Endothelial cell of umbilical vein (primary cell): ENCODE data around the gene SLC7A11. TPM values are rescaled to one million over a fixed set of nuclear protein-coding genes. Genes with fewer than 3 reads are reported as not detected.

Experiments
- BruUV-seq: library from RNA; stranded (reverse); fragments of 400-500 nt; replicated peaks from 2 replicates; lab custom pipeline; 2021; lab: Mats Ljungman, UMichigan
- CTCF ChIA-PET: fragments of 300-600, 350-600 bp; sonication (Branson Sonifier 250); formaldehyde crosslinking; loops from one replicate; lab custom pipeline; 2021; ENCODE audit warnings: antibody characterized with exemption, inconsistent platforms; lab: Charles Lee
- POLR2A ChIA-PET: fragments of 300-600, 350-600 bp; sonication (Branson Sonifier 250); formaldehyde crosslinking; loops from one replicate; lab custom pipeline; 2021; ENCODE audit warnings: antibody characterized with exemption, inconsistent platforms; lab: Charles Lee
- DNase-seq: peaks from one replicate; pipeline ENCODE4 v3.0.0-alpha.2; 2011; ENCODE audit warnings: low read depth, low spot score
- FAIRE-seq: peaks from 2 replicates; lab custom pipeline; 2011; peaks lifted over from hg19 to GRCh38; lab: Jason Lieb, UNC
- H2AFZ ChIP-seq: 2 replicates; pipeline ENCODE4 v1.6.0; 2012; ENCODE audit warnings: low read depth, low read length, control low read depth, inconsistent platforms
- H3K27ac ChIP-seq: 2 replicates; pipeline ENCODE4 v1.5.1; 2011; ENCODE audit warnings: low read depth, mild to moderate bottlenecking, control low read depth, low read length, moderate library complexity; ENCODE audit not compliant: insufficient read depth
- H3K27me3 ChIP-seq, 2 experiments: 2 replicates each; pipeline versions ENCODE4 v1.6.0 to v1.6.1; 2011; ENCODE audit warnings: low read length in 2 of 2, mixed read lengths in 1 of 2; ENCODE audit not compliant: control insufficient read depth in 2 of 2, insufficient read depth in 2 of 2
- H3K36me3 ChIP-seq, 2 experiments: 2 replicates in 1 of 2; 3 replicates in 1 of 2; pipeline ENCODE4 v1.5.1; 2011; ENCODE audit warnings: low read length in 2 of 2, mild to moderate bottlenecking in 1 of 2, moderate library complexity in 1 of 2; ENCODE audit not compliant: control insufficient read depth in 2 of 2, insufficient read depth in 2 of 2; ENCODE audit errors: extremely low read depth in 1 of 2
- H3K4me1 ChIP-seq: 3 replicates; pipeline ENCODE4 v1.5.1; 2011; ENCODE audit warnings: mild to moderate bottlenecking, low read length; ENCODE audit not compliant: control insufficient read depth, insufficient read depth; ENCODE audit errors: extremely low read depth
- H3K4me2 ChIP-seq: 2 replicates; pipeline ENCODE4 v1.6.1; 2011; ENCODE audit warnings: low read length, control low read depth, mixed read lengths; ENCODE audit not compliant: insufficient read depth
- H3K4me3 ChIP-seq, 3 experiments: fragments of 200-600 bp in 1 of 3; sonication (generic), shearing (Covaris generic) in 1 of 3; replicated peaks in 1 of 3; 2 replicates each; pipeline ENCODE4 v1.5.1; 2011 to 2016; ENCODE audit warnings: control low read depth in 3 of 3, low read length in 3 of 3, mild to moderate bottlenecking in 2 of 3, inconsistent platforms in 1 of 3, low read depth in 1 of 3, moderate library complexity in 1 of 3; ENCODE audit not compliant: insufficient read depth in 1 of 3
- H3K79me2 ChIP-seq: 2 replicates; pipeline ENCODE4 v1.6.0; 2012; ENCODE audit warnings: low read length, inconsistent platforms; ENCODE audit not compliant: control insufficient read depth, insufficient read depth
- H3K9ac ChIP-seq: replicated peaks from 2 replicates; pipeline ENCODE3; 2011; ENCODE audit warnings: low read length, control low read depth; ENCODE audit not compliant: insufficient read depth; ENCODE audit errors: extremely low read depth
- H3K9me1 ChIP-seq: replicated peaks from 3 replicates; pipeline ENCODE4 v1.6.0; 2011; ENCODE audit warnings: mild to moderate bottlenecking, low read length; ENCODE audit not compliant: control insufficient read depth, insufficient read depth; ENCODE audit errors: extremely low read depth
- H3K9me3 ChIP-seq: replicated peaks from 2 replicates; pipeline ENCODE4 v1.5.1; 2012; ENCODE audit warnings: low read length, inconsistent platforms; ENCODE audit not compliant: control insufficient read depth, insufficient read depth
- H4K20me1 ChIP-seq: replicated peaks from 2 replicates; pipeline ENCODE3; 2011; ENCODE audit warnings: mild to moderate bottlenecking, low read length; ENCODE audit not compliant: control insufficient read depth, insufficient read depth; ENCODE audit errors: extremely low read depth
- CTCF ChIP-seq, 2 donors: IDR thresholded peaks; 1 replicate in 1 of 2; 2 replicates in 1 of 2; pipeline ENCODE4 v1.5.1; 2011; ENCODE audit warnings: low read length in 2 of 2, mild to moderate bottlenecking in 2 of 2, moderate library complexity in 2 of 2, control low read depth in 1 of 2, inconsistent platforms in 1 of 2, low read depth in 1 of 2; ENCODE audit not compliant: insufficient read depth in 1 of 2; ENCODE audit errors: extremely low read depth in 1 of 2
- EZH2 ChIP-seq: IDR thresholded peaks from 2 replicates; pipeline ENCODE4 v1.6.1; 2012; ENCODE audit warnings: borderline replicate concordance, low read depth, mild to moderate bottlenecking, moderate library complexity, low read length, inconsistent platforms; ENCODE audit not compliant: severe bottlenecking
- FOS ChIP-seq: IDR thresholded peaks from 2 replicates; pipeline ENCODE4 v1.6.1; 2011; ENCODE audit warnings: mild to moderate bottlenecking, low read length, moderate library complexity, borderline replicate concordance; ENCODE audit not compliant: insufficient read depth
- GATA2 ChIP-seq: IDR thresholded peaks from 2 replicates; pipeline ENCODE4 v1.7.0; 2011; ENCODE audit warnings: low read depth, mild to moderate bottlenecking, moderate library complexity, mixed read lengths, low read length; ENCODE audit not compliant: insufficient read length, insufficient read depth
- JUN ChIP-seq: IDR thresholded peaks from 2 replicates; pipeline ENCODE4 v1.6.1; 2011; ENCODE audit warnings: borderline replicate concordance, low read depth; ENCODE audit not compliant: insufficient read length, insufficient read depth
- MAX ChIP-seq: IDR thresholded peaks from 2 replicates; pipeline ENCODE4 v1.6.1; 2011; ENCODE audit not compliant: insufficient read depth, insufficient read length
- MYC ChIP-seq: IDR thresholded peaks from one replicate; pipeline ENCODE4 v1.6.1; 2011; ENCODE audit warnings: mild to moderate bottlenecking, low read depth, low read length
- POLR2A ChIP-seq: IDR thresholded peaks from 2 replicates; pipeline ENCODE4 v1.6.1; 2012; ENCODE audit warnings: low read depth, mild to moderate bottlenecking, control low read depth, low read length
- POLR2AphosphoS5 ChIP-seq: IDR thresholded peaks from 2 replicates; pipeline ENCODE4 v1.6.1; 2012; ENCODE audit warnings: low read depth, mild to moderate bottlenecking, control low read depth, low read length, moderate library complexity; ENCODE audit not compliant: insufficient read depth
- dilution Hi-C: fragments of 300-500 bp; cut with MboI; formaldehyde crosslinking; loops from one replicate; pipeline ENCODE4 v1.15.0; 2019; ENCODE audit warnings: low sequenced_read_pairs; ENCODE audit not compliant: extremely low pct_ligation_motif_present
- intact Hi-C: fragments of 100-400 bp; cut with micrococcal nuclease; formaldehyde crosslinking; loops from one replicate; pipeline ENCODE4 v1.10.0; 2022
- polyA plus RNA-seq, 4 experiments: library from polyadenylated mRNA; depleted of rRNA in 3 of 4; stranded (reverse) in 3 of 4; unstranded in 1 of 4; fragments of >200 nt; gene quantifications; 2 replicates each; pipeline versions ENCODE4 v1.2.1 to v1.2.3, GENCODE V29; 2011 to 2012; ENCODE audit warnings: missing spikeins in 1 of 4
- total RNA-seq: library from RNA; stranded (reverse); gene quantifications from 2 replicates; pipeline ENCODE4 v1.2.3, GENCODE V29; 2021

Gene SLC7A11
- total and polyA plus RNA-seq, 2 donors (not counting 3 experiments of a cell fraction or from before 2014, with no cell fraction given): 28.4 to 82.7 TPM

GRCh38 chr4:138243369-138243768, 1.2 kb upstream of the SLC7A11 start:
- peaks cover 13% of the 10 kb centered on the region for H3K4me1 ChIP-seq
- peak overlapping the region; percentile 100 for H3K9ac ChIP-seq
- no TSS peak for BruUV-seq
- ChIA-PET POLR2A (no interaction called here), CTCF (interaction anchor here (1.0 to 1.6 kb wide), 2 partner anchors 8 to 61 kb away, joined by 4 to 5 read pairs; no protein-coding TSS in a partner anchor)
- H3K4me3 ChIP-seq: no peak overlapping the region
- no peak for TF ChIP-seq GATA2
- TF ChIP-seq MAX: no peak
- TF ChIP-seq POLR2A: no peak
- TF ChIP-seq CTCF (IDR thresholded peaks at IDR 0.05; ENCODE audit: extremely low read depth in 1 of 2, insufficient read depth in 1 of 2, low read depth in 1 of 2, low read length in 2 of 2): no peak
- no peak for TF ChIP-seq JUN
- no peak for TF ChIP-seq POLR2AphosphoS5
- TF ChIP-seq FOS: no peak
- no peak for TF ChIP-seq EZH2
- no peak for TF ChIP-seq MYC
- peak overlapping the region; percentile 77 for H2AFZ ChIP-seq
- peak overlapping the region; percentile 98 for H3K4me2 ChIP-seq
- no peaks in the 10 kb centered on the region for H3K27me3 ChIP-seq
- H3K36me3 ChIP-seq: no peaks in the 10 kb centered on the region
- no peak for FAIRE-seq
- H3K79me2 ChIP-seq: peaks cover 41% of the 10 kb centered on the region
- DNase-seq: no peak
- H3K9me3 ChIP-seq: no peaks in the 10 kb centered on the region
- H3K9me1 ChIP-seq: no peaks in the 10 kb centered on the region
- intact Hi-C loops (loop anchor here (2.0 to 10.0 kb wide), 5 partner anchors 65 to 631 kb away; no protein-coding TSS in a partner anchor), dilution Hi-C loops (no loop called here)
- no peaks in the 10 kb centered on the region for H4K20me1 ChIP-seq
- peak overlapping the region; percentile 96 for H3K27ac ChIP-seq
